Measurements from ENCODE around the gene NLRC5.
"Not testable (repeated sequence)": the region's sequence is repeated elsewhere in the genome, so short reads cannot be mapped to it uniquely, and the experiment has no call there.

The NLRC5 gene

GRCh38 chr16:57042157-57043111 is 53.1 kb downstream of the NLRC5 start:
- in situ Hi-C loops (cut with MboI; ENCODE audit: low sequenced_read_pairs), result no loop called here

GRCh38 chr16:57043248-57043647 is 53.9 kb downstream of the NLRC5 start:
- in situ Hi-C loops (cut with MboI; ENCODE audit: low sequenced_read_pairs), result no loop called here

DNA sequence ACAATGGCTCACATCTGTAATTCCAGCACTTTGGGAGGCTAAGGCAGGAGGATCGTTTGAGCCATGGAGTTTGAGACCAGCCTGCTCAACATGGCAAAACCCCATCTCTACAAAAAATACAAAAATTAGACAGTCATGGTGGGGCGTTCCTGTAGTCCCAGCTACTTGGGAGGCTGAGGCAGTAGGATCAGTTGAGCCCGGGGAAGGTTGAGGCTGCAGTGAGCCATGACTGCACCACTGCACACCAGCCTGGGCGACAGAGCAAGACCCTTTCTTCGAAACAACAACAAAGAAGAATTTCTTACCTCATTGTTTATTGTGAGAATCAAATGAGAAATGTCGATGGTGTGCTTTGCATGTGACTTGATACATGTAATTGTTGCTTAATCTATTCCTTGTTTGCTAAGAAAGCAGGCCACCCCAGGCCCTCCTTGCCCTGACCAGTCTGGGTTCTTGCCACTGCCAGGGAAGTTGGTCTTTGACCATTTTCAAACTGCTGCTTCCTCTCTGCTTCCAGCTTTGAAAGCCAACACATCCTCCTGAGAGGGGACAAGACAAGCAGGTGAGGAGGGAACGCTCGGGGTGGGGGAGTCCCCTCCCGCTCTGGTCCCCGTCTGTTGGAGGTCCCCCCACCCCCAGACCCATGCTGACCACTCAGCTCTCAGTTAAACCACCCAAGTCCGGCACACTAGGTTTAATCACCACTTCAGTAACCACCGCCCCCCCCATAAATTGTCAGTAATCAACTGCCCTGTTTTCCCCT is 55.8 kb downstream of the NLRC5 start:
- in situ Hi-C loops (cut with MboI; ENCODE audit: low sequenced_read_pairs), result no loop called here

DNA sequence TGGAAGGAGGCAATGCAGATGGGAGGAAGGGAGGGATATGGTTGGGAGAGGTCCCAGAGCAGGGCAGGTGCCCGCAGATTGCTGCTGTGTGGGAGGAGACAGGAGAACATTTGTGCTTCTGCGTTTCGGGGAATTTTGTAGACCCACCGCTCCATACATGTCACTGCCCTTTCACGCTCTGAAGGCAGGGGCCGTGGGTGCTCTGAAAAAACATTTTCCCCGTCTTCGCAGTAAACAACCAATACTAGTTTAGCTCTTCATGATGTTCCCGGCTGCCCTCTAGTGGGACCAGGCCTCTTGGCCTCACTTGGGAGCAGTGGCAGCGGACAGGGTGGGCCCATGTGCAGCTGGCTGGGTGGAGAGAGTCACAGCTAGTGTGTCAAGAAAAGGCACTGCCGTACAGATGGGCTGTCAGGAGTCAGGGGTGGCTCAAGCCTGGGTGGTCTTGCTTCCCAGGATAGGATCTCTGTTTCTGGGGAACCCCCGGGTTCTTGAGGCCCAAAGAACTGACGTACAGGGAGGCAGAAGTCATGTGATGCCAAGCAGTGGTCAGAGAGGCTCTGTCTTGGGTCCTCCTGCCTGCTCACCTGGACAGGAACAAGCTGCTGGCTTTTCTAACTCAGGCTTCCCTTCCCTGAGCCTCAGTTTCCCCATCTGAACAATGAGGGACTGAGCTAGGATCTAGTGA is 56.5 kb downstream of the NLRC5 start:
- in situ Hi-C loops (cut with MboI; ENCODE audit: low sequenced_read_pairs), result no loop called here

- in situ Hi-C loops (cut with MboI; ENCODE audit: low sequenced_read_pairs), result no loop called here
Measured at GRCh38 chr16:57048095-57048494, 58.7 kb downstream of the NLRC5 start.

- in situ Hi-C loops (cut with MboI; ENCODE audit: low sequenced_read_pairs), result no loop called here
Measured at GRCh38 chr16:57049678-57050077, 60.3 kb downstream of the NLRC5 start.

DNA sequence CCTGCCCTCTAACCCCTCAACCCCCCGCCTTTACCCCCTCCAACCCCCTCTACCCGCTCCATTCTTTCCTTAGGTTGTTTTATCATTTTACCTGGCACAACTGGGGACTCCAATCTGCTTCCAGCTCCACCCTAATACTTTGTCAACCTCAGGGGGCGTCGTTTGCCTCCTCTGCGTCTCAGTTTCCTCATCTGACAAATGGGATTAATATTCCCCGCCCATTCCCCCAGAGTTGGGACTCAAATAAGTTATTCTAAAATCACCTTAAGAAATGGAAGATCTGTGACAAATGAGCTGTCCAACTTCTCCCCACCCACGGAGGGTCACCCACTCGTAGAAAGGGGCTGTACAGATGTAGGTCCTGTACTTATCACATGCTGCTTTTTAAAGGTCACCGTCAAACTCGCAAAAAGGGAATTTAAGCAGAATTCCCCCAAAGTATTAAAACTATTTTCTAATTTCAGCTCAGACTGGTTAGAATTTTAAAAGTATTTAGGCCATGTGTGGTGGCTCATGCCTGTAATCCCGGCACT is 62.4 kb downstream of the NLRC5 start:
- in situ Hi-C loops (cut with MboI; ENCODE audit: low sequenced_read_pairs), result no loop called here

DNA sequence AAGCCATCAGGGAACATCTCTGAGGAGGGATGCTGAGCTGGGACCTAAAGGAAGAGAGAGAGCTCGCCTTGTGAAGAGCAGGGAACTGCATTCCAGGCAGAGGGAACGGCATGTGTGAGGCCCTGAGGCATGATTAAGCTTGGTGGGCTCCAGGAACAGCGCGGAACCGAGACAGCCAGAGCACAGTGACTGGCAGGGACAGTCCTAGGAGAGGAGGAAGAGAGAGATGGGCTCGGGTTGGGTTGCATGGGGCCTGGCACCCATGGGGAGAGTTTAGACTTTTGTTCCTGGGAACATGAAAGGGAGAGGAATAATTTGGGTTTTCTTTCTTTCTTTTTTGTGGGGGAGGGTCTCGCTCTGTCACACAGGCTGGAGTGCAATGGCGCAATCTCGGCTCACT is 63.8 kb downstream of the NLRC5 start:
- in situ Hi-C loops (cut with MboI; ENCODE audit: low sequenced_read_pairs), result no loop called here

DNA sequence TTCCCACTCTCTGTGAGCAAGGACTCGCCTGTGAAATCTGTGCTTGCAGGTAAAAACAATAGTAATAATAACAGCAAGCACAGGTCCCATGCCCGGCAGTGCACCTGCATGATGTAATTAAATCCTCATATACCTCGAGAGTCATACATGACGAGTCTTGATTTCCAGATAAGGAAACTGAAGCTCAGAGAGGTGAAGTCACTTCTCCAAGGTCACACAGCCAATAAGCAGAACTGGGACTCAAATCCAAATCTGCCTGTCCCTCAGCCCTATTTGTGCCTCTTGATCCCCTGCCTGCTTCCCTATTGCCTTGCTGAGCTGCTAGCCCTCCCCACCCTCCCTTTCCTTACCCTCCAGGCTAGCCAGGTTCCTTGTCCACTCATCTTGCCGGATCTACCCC is 65.0 kb downstream of the NLRC5 start:
- in situ Hi-C loops (cut with MboI; ENCODE audit: low sequenced_read_pairs), result no loop called here

DNA sequence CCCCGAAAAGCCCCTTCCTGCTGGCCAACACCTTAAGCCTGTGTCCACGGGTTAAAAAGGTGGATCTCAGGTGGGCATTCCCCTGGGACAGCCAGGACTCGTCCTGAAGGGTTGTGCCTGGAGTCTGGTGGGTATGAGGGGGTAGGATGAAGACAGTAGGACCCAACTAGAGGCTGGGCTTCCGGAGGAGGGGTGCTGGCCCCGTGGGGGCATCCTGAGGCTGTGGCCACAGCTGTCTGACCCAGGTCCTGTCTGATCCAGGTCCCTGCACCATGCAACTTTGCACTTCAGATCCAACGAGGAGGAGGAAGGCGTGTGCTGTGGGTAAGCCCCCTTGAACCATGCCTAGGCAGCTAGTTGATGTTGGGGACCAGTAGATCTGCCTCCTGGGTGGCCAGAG is 65.4 kb downstream of the NLRC5 start:
- in situ Hi-C loops (cut with MboI; ENCODE audit: low sequenced_read_pairs), result no loop called here

- in situ Hi-C loops (cut with MboI; ENCODE audit: low sequenced_read_pairs), result no loop called here
Measured at GRCh38 chr16:57055671-57056070, 66.3 kb downstream of the NLRC5 start.

GRCh38 chr16:57058291-57058861 is 69.0 kb downstream of the NLRC5 start:
- in situ Hi-C loops (cut with MboI; ENCODE audit: low sequenced_read_pairs), result no loop called here

DNA sequence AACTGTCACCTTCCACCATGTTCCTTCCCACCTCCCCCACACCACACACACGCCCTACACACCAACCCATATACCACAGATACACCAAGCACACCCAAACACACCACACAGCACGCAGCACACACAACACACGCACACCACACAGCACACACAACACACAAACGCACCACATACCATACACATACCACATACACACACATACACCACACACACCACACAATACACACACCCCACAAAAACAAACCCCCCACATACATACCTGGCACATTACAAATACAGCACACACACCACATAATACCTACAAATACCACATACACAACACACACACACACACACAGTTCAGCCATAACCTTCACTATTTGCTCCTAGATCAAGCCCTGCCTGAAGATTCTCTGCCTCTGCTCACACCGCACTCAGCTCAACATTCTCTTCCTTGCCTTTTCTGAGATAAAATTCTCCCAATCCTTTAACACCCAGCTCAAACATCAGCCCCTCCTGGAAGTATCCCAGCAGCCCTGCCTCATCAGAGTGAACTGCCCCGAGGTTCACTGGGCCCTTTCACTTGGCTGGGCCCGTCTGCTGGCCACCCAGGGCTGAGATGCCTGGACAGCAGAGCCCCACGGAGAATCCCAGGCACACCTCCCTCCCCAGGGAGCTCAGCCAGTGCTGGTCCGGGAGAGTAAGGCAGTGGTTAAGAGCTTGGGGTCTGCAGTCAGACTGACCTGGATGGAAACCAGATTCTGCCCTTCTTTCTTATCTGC is 71.1 kb downstream of the NLRC5 start:
- in situ Hi-C loops (cut with MboI; ENCODE audit: low sequenced_read_pairs), result no loop called here

DNA sequence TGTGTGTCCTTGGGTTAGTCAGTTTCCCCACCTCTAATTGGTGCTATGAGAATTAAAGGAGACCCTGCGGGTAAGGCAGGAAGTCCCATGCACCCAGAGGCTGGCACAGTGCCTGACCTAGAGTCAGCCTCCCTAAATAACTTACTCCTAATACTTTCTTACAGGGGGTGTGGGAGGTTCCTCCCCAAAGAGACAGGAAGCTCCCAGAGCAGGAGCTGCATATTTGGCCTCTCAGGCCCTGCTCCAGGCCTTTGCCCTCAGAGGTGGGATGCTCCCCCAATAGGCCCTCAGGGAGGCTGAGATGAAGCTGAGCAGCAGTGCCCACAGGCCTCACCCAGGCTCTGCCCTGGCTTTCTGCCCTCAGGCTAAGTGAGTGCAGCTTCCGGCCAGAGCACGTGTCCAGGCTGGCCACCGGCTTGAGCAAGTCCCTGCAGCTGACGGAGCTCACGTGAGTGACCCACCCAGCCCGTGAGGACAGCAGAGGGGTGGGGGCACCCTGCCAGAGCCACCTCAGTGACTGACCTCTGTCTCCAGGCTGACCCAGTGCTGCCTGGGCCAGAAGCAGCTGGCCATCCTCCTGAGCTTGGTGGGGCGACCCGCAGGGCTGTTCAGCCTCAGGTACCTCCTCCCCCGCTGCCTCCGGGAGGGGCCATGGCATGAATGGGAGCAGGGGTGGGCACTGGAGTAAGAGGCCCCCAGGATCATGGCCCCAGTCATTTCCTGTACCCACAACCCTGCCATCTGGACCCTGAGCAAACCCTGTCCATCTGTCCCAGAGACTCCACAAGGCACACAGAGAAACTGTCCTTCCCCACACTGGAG is 71.9 kb downstream of the NLRC5 start:
- in situ Hi-C loops (cut with MboI; ENCODE audit: low sequenced_read_pairs), result no loop called here

GRCh38 chr16:57062329-57062728 is 73.0 kb downstream of the NLRC5 start:
- in situ Hi-C loops (cut with MboI; ENCODE audit: low sequenced_read_pairs), result no loop called here

- in situ Hi-C loops (cut with MboI; ENCODE audit: low sequenced_read_pairs), result not testable (repeated sequence)
Measured at GRCh38 chr16:57063189-57063588, 73.8 kb downstream of the NLRC5 start.

GRCh38 chr16:57064995-57065394 is 75.6 kb downstream of the NLRC5 start:
- in situ Hi-C loops (cut with MboI; ENCODE audit: low sequenced_read_pairs), result no loop called here

DNA sequence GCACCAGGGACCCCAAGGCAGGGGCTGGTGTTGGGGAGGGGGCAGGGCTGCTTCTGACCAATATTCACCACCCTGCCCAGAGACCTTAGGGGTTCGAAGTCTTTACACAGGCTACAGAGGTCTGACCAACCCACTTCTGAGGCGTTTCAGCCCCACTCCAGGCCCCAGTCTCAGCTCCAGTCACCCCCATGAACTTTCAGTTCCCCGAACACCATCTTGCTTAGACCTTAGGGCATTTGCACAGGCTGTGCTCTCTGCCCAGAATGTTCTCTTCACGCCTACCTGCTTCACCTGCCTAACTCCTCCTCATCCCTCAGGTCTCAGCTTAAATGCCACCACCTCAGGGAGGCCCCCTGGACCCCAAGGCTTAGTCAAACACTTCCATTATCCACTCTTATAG is 77.3 kb downstream of the NLRC5 start:
- in situ Hi-C loops (cut with MboI; ENCODE audit: low sequenced_read_pairs), result no loop called here

- in situ Hi-C loops (cut with MboI; ENCODE audit: low sequenced_read_pairs), result no loop called here
Measured at GRCh38 chr16:57067347-57067746, 78.0 kb downstream of the NLRC5 start.

Measured in HL-60/S4 treated with phorbol 12-myristate 13-acetate at 8.2 ng/mL for 4 days and 3 days (cell line).